Neural progenitor cell (in vitro differentiated cells): ENCODE data around the gene DENND4C.

Experiments
- CTCF ChIP-seq: fragments of 200-600 bp; sonication (generic); IDR thresholded peaks from 2 replicates; pipeline ENCODE4 v1.5.1; 2017; ENCODE audit warnings: antibody characterized with exemption, mild to moderate bottlenecking
- EZH2 ChIP-seq: fragments of 200-600 bp; sonication (generic); IDR thresholded peaks from 2 replicates; pipeline ENCODE4 v1.6.1; 2017; ENCODE audit warnings: antibody characterized with exemption, mild to moderate bottlenecking, moderate library complexity

GRCh38 chr9:19221326-19221725 lies 9.2 kb upstream of the DENND4C start:
- TF ChIP-seq CTCF: no peak
- no peak for TF ChIP-seq EZH2
